ENCODE results near the gene SLC9A3.

GRCh38 chr5:420632-421286, 103.5 kb downstream of the SLC9A3 start:
- TF ChIP-seq CTCF (IDR thresholded peaks at IDR 0.05; ENCODE audit: borderline replicate concordance, extremely low read depth, low read length, poor library complexity, severe bottlenecking) (no peak), EZH2 (IDR thresholded peaks at IDR 0.05; ENCODE audit: borderline replicate concordance, low read depth, low read length, severe bottlenecking) (no peak)

All from DND-41 (cell line).